Progenitor cell of endocrine pancreas (in vitro differentiated cells): ENCODE results near the gene LRSAM1. TPM values are rescaled to one million over a fixed set of nuclear protein-coding genes. Genes with fewer than 3 reads are reported as not detected.
A peak's percentile ranks its signal among the peaks of the same experiment; 100 is the strongest.

Source experiments
- DNase-seq: peaks from one replicate; pipeline ENCODE4 v3.0.0; 2021; ENCODE audit warnings: low spot score; ENCODE audit not compliant: unreplicated experiment
- H3K27ac Mint-ChIP-seq: 2 replicates; pipeline ENCODE4 v1.8.0; 2021; ENCODE audit warnings: mild to moderate bottlenecking, moderate library complexity, mixed read lengths
- H3K27me3 Mint-ChIP-seq: 2 replicates; pipeline ENCODE4 v1.8.0; 2021; ENCODE audit warnings: mixed read lengths
- H3K36me3 Mint-ChIP-seq: 2 replicates; pipeline ENCODE4 v1.8.0; 2022; ENCODE audit warnings: mixed read lengths; ENCODE audit not compliant: insufficient read depth
- H3K4me1 Mint-ChIP-seq: 2 replicates; pipeline ENCODE4 v1.8.0; 2021; ENCODE audit warnings: low read depth, mixed read lengths
- H3K4me3 Mint-ChIP-seq: 2 replicates; pipeline ENCODE4 v1.8.0; 2021; ENCODE audit warnings: low read depth, mild to moderate bottlenecking, moderate library complexity, mixed read lengths
- H3K9me3 Mint-ChIP-seq: 2 replicates; pipeline ENCODE4 v1.8.0; 2021; ENCODE audit warnings: low read depth, mixed read lengths
- CTCF ChIP-seq: fragments of 200-600 bp; sonication (generic); IDR thresholded peaks from one replicate; pipeline ENCODE4 v1.5.0; 2021; ENCODE audit warnings: antibody characterized with exemption, mild to moderate bottlenecking; ENCODE audit not compliant: unreplicated experiment
- total RNA-seq: library from RNA; stranded (reverse); gene quantifications from 2 replicates; pipeline ENCODE4 v1.2.1, GENCODE V29; 2021

LRSAM1 gene
- total RNA-seq, 1 donor from 2014 or later, result 28.5 TPM

DNA sequence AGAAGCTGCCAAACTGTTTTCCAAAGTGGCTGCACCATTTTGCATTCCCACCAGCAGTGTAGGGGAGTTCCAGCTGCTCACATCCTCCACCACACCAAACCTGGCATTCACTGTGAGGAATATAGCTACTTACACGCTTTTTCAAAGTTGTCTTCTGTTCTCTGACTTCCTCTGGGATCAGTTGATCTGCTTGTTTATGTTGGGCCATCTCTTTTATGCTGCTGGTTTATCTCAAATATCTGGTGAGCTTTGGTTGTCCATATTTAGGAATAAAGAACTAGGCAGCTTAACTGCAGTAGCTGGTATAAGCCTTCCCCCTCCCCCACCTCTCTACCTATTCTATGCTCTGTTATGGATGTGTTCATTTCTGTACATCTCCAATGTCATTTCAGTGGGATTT, 35.7 kb upstream of the LRSAM1 start:
- Mint-ChIP-seq H3K4me3 (no peak overlapping the region), H3K27me3 (no peaks in the 10 kb centered on the region), H3K4me1 (peaks cover 5% of the 10 kb centered on the region), H3K27ac (no peak overlapping the region), H3K9me3 (no peaks in the 10 kb centered on the region), H3K36me3 (peaks cover 2% of the 10 kb centered on the region)
- no peak for TF ChIP-seq CTCF
- DNase-seq, result no peak

- Mint-ChIP-seq H3K36me3 (peaks cover 2% of the 10 kb centered on the region), H3K27me3 (no peaks in the 10 kb centered on the region), H3K4me1 (peaks cover 8% of the 10 kb centered on the region), H3K9me3 (no peaks in the 10 kb centered on the region), H3K27ac (no peak overlapping the region), H3K4me3 (no peak overlapping the region)
- no peak for DNase-seq
- no peak for TF ChIP-seq CTCF
Observed at GRCh38 chr9:127417131-127418036, 33.9 kb upstream of the LRSAM1 start.

DNA sequence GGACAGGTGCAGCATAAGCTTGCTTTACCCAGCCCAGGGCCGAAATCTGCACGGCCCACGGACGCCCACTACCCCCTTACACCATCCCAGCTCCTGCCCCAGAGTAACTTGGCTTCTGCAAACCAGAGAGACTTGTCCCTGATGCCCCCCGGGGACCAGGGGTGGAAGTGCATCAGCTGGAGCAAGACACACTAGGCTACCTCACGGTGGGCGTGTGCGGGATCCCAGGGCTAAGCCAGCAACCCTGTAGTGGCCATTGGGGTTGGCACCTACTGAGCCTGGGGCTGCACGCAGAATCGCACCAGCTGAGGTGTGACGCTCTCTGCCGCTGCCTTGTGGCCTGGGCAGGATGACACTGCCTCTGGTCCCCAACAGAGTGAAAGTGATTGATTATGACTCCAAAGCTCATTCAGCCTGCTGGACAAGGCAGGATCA, 33.3 kb upstream of the LRSAM1 start:
- Mint-ChIP-seq H3K27me3 (no peaks in the 10 kb centered on the region), H3K27ac (no peak overlapping the region), H3K9me3 (no peaks in the 10 kb centered on the region), H3K4me3 (no peak overlapping the region), H3K36me3 (peaks cover 2% of the 10 kb centered on the region), H3K4me1 (peaks cover 15% of the 10 kb centered on the region)
- TF ChIP-seq CTCF, result peak; percentile 42
- DNase-seq, result no peak

GRCh38 chr9:127419348-127419747, 32.0 kb upstream of the LRSAM1 start:
- H3K27me3 Mint-ChIP-seq, result no peaks in the 10 kb centered on the region
- no peak overlapping the region for H3K27ac Mint-ChIP-seq
- H3K4me1 Mint-ChIP-seq, result peaks cover 20% of the 10 kb centered on the region
- H3K9me3 Mint-ChIP-seq, result no peaks in the 10 kb centered on the region
- no peak overlapping the region for H3K4me3 Mint-ChIP-seq
- DNase-seq, result no peak
- TF ChIP-seq CTCF, result no peak
- H3K36me3 Mint-ChIP-seq, result no peaks in the 10 kb centered on the region

GRCh38 chr9:127421057-127421456, 30.3 kb upstream of the LRSAM1 start:
- H3K9me3 Mint-ChIP-seq, result no peaks in the 10 kb centered on the region
- no peaks in the 10 kb centered on the region for H3K36me3 Mint-ChIP-seq
- no peak overlapping the region for H3K27ac Mint-ChIP-seq
- no peak for TF ChIP-seq CTCF
- H3K4me1 Mint-ChIP-seq, result peaks cover 33% of the 10 kb centered on the region
- H3K4me3 Mint-ChIP-seq, result no peak overlapping the region
- H3K27me3 Mint-ChIP-seq, result no peaks in the 10 kb centered on the region
- no peak for DNase-seq
